Central memory CD4-positive, alpha-beta T cell (primary cell): ENCODE results near the gene SCUBE2.
"Not testable (repeated sequence)": the region's sequence is repeated elsewhere in the genome, so short reads cannot be mapped to it uniquely, and the experiment has no call there.

ENCODE experiments used
- DNase-seq: peaks from one replicate; pipeline ENCODE4 v3.0.0; 2022

The SCUBE2 gene

GRCh38 chr11:9003573-9004182 lies 87.7 kb downstream of the SCUBE2 start, which contains the start of gene NRIP3:
TSS of gene NRIP3 (minus strand) at chr11:9004001. CDS start at chr11:9003935, 66 bp downstream.
- peak; percentile 81 for DNase-seq

- peak; percentile 3 for DNase-seq
Observed at GRCh38 chr11:9002920-9003572, 88.4 kb downstream of the SCUBE2 start.

- DNase-seq = no peak
Observed at GRCh38 chr11:9001736-9002135, 89.7 kb downstream of the SCUBE2 start.

- no peak for DNase-seq
Observed at GRCh38 chr11:8998017-8998416, 93.4 kb downstream of the SCUBE2 start.

GRCh38 chr11:8997451-8997850 lies 93.9 kb downstream of the SCUBE2 start:
- DNase-seq = no peak

GRCh38 chr11:8989453-8989852 lies 101.9 kb downstream of the SCUBE2 start:
- DNase-seq = no peak

- no peak for DNase-seq
Observed at GRCh38 chr11:8988329-8989234, 102.8 kb downstream of the SCUBE2 start.

GRCh38 chr11:8987446-8987845 lies 104.0 kb downstream of the SCUBE2 start:
- DNase-seq = no peak

- DNase-seq = not testable (repeated sequence)
Observed at GRCh38 chr11:8986772-8987171, 104.6 kb downstream of the SCUBE2 start.

- no peak for DNase-seq
Observed at GRCh38 chr11:8985462-8985861, 105.9 kb downstream of the SCUBE2 start.

- no peak for DNase-seq
Observed at GRCh38 chr11:8983552-8983951, 107.8 kb downstream of the SCUBE2 start.

- DNase-seq = no peak
Observed at GRCh38 chr11:8980485-8980884, 110.9 kb downstream of the SCUBE2 start.

- DNase-seq = not testable (repeated sequence)
Observed at GRCh38 chr11:8979365-8979764, 112.0 kb downstream of the SCUBE2 start.

- no peak for DNase-seq
Observed at GRCh38 chr11:8973121-8973520, 118.3 kb downstream of the SCUBE2 start.

- DNase-seq = no peak
Observed at GRCh38 chr11:8971924-8972316, 119.5 kb downstream of the SCUBE2 start.

GRCh38 chr11:8971196-8971923 lies 120.0 kb downstream of the SCUBE2 start:
- no peak for DNase-seq
